GM12801 (cell line): ENCODE data around the gene SULF2.

Experiments used
- TF ChIP-seq, protein P1 (sequence below): IDR thresholded peaks from one replicate; pipeline ENCODE4 v1.5.1; 2011; ENCODE audit warnings: control low read depth; ENCODE audit not compliant: insufficient read length; ENCODE audit errors: extremely low read depth

The SULF2 gene

DNA sequence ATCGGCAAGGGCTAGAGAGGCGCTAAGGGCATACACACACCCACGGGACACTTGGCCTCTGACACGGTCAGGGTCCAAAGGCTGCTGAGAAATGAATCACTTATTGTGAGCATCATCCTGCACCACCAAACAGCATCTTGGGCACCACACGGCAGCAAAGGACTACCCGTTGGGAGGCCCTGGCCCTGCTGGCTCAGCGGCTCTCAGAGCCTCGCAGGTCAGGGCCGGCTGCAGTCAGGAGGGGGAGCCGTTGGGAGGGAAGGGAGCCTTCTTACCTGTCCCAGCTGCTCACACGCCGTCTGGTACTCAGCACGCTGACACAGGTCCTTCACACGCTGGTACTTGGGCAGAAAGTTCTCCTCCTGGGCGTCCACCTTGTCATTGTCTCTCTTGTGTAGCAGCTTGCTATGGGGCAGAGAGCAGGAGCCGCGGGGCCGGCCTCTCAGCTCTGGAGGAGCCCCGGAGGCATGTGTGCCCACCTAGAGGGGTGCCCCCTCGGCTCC, 109.0 kb downstream of the SULF2 start:
- TF ChIP-seq, protein P1, sequence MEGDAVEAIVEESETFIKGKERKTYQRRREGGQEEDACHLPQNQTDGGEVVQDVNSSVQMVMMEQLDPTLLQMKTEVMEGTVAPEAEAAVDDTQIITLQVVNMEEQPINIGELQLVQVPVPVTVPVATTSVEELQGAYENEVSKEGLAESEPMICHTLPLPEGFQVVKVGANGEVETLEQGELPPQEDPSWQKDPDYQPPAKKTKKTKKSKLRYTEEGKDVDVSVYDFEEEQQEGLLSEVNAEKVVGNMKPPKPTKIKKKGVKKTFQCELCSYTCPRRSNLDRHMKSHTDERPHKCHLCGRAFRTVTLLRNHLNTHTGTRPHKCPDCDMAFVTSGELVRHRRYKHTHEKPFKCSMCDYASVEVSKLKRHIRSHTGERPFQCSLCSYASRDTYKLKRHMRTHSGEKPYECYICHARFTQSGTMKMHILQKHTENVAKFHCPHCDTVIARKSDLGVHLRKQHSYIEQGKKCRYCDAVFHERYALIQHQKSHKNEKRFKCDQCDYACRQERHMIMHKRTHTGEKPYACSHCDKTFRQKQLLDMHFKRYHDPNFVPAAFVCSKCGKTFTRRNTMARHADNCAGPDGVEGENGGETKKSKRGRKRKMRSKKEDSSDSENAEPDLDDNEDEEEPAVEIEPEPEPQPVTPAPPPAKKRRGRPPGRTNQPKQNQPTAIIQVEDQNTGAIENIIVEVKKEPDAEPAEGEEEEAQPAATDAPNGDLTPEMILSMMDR = no peak

DNA sequence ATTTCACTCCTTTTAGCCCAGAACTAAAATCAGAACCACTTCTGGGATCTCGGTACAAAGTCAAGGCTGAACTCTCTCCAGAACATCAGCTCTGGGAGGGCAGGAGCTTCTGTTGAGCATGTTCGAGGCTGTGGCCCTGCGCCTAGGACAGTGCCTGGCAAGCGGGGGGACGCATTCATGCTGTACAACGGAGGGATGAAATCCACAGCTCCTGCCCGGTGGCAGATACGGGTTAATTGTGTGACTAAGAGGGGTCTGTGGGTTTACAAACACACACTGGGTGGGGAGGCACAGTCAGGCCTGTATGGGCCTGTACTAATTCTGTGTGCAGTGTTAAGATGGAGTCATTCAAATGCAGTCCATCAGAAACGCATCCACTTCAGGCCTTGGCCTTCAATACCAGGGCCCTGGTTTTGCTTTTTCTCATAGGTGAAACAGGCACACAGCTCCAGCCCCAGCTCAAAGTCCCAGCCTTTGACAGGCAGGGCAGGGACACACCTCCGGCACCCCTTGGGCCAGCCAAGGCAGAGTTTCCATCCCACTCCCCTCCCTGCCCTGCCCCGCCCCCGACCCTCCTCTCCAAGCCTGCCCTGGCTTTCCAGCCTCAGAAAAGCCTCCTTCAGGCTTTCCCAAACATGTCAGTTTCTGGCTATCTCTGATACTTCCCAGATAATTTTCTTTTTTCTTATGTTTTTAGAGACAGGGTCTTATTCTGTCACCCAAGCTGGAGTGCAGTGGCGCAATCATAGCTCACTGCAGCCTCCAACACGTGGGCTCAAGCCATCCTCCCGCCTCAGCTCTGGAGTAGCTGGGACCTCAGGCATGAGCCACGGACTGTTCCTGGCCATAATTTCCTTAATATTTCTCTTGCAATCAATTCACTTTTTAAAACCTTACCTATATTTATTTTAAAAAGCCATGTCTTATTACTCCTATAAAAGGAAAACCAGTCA, 109.8 kb downstream of the SULF2 start:
- TF ChIP-seq, protein P1 = no peak

DNA sequence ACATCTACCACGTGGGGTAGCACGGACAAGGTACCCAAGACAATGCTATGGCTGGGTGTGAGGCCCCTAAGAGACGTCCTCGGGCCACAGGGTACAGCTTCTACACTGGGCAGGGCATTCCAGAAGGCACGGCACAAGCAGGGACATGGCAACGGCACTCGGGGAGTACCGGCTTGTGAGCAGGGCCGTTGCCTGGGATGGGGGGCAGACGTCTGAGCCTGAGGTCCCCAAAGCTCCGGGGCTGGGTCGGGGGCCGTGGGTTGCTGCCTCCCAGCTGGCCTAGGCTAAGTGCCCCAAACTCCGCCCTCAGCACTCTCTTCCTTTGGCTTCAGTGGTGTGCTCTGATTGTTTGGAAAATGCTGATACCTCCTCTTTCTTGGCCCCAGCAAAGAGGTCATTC, 110.6 kb downstream of the SULF2 start:
- TF ChIP-seq, protein P1 = no peak

DNA sequence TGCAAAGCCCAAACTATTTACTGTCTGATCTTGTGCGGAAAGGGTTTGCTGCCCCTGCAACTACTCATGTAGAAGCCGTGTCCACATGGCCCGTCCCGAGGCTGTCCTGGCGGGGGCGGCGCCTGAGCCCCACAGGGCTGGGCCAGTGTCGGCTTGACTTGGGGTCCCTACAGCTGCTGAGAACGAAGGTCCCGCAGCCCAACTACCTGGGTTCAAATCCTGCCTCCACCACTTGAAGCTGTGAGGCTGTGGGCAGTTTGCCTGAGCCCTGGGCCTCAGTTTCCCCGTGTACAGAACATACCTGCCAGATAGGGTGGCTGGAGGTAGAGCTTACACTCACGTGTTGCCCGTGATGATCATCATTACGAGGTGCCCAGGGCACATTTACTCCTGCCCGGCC, 111.1 kb downstream of the SULF2 start:
- TF ChIP-seq, protein P1 = no peak

DNA sequence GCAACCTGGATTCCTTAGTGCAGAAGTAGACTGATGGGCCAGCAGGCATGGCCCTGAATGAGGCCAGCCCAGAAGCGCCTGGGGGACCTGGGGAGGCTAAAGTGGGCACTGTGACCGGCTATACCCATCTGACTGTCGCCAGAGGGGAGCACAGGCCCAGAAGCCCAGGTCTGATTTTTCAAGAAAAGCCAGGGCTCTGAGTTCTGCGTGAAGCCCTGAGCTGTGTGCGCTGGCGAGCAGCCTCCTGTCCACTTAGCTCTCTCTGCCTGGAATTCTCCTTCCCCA, 111.7 kb downstream of the SULF2 start:
- TF ChIP-seq, protein P1 = no peak

DNA sequence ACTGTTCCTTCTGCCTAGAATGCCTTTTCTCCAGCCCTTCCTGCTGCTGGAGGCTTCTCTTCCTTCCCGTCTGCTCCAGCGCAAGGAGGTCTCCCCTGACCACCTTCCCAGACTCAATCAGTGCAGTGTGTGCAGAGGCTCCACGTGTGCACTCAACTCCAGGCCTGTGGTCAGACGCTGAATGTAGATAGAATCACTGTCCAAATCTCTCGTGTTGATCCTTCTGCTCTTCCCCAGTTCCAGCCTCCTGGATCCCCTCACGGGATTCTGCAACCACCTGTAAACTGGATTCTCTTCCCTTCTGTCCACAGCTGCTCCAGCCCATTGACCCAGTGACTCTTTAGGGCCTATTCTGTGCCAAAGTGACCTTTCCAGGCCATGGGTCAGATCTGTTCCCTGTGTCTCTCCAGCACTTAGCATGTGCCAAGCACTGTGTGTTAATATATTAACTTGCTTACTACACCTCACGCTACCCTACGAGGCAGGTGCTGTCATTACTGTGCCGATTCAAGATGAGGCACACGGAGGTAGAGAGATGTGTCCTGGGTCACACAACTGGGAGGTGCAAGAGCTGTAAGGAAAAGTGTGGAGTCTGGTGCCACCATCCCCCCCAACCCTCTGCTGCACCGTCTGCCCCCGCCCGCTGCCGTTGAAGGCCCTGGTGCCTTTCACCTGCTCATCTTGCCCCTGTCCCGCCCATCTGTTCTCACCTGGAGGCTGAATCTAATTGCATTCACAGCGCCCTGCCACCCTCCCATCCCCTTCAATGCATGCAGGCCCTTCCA, 112.2 kb downstream of the SULF2 start:
- TF ChIP-seq, protein P1 = no peak

DNA sequence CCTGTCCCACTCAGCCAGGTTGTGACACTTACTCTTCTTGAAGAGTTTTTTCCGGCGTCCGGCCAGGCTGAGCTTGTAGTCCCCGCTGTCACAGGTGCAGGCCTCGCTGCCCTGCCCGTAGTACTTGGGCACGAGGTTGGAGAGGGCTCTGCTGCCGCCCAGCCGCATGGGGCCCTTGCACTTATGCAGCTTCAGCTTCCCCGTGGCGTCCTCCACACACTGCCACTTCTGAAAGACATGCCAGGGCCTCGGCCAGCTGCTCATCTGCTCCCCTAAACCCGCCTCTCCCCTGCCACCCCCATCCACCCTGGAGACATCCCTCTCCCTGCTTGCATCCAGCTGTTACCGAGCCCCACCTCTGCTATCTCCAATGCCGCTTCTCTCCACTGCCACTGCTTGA, 113.1 kb downstream of the SULF2 start:
- TF ChIP-seq, protein P1 = no peak
